Central memory CD8-positive, alpha-beta T cell (primary cell): ENCODE measurements around the gene GPR55.
"Not testable (repeated sequence)": the region's sequence is repeated elsewhere in the genome, so short reads cannot be mapped to it uniquely, and the experiment has no call there.

Experiments
- ATAC-seq: fragments of 150-1000 bp; cut with Tn5 transposase; replicated peaks from 2 replicates; pipeline ENCODE4 v1.10.0; 2022; ENCODE audit warnings: mild to moderate bottlenecking, moderate FRiP score, moderate number of reproducible peaks; ENCODE audit not compliant: poor library complexity, severe bottlenecking; ENCODE audit errors: extremely low read depth
- DNase-seq, 2 donors: peaks; one replicate each; pipeline ENCODE4 v3.0.0; 2021; ENCODE audit warnings: low spot score in 2 of 2
- H3K27ac Mint-ChIP-seq: one replicate; pipeline ENCODE4 v1.8.0; 2022; ENCODE audit warnings: low read depth, mild to moderate bottlenecking, moderate library complexity, mixed read lengths
- H3K27me3 Mint-ChIP-seq: one replicate; pipeline ENCODE4 v1.8.0; 2022; ENCODE audit warnings: mixed read lengths
- H3K36me3 Mint-ChIP-seq: one replicate; pipeline ENCODE4 v1.8.0; 2022; ENCODE audit warnings: mild to moderate bottlenecking, moderate library complexity, mixed read lengths; ENCODE audit not compliant: insufficient read depth
- H3K4me1 Mint-ChIP-seq: one replicate; pipeline ENCODE4 v1.8.0; 2022; ENCODE audit warnings: mixed read lengths
- H3K4me3 Mint-ChIP-seq: one replicate; pipeline ENCODE4 v1.8.0; 2022; ENCODE audit warnings: mild to moderate bottlenecking, moderate library complexity, mixed read lengths
- H3K9me3 Mint-ChIP-seq: one replicate; pipeline ENCODE4 v1.8.0; 2022; ENCODE audit warnings: mixed read lengths

Gene GPR55

GRCh38 chr2:230924470-230925341 lies at the start of gene GPR55:
GPR55 (minus strand) TSS chr2:230925242; CDS start chr2:230910962, 14,280 bp downstream.
- Mint-ChIP-seq H3K36me3 (peaks cover 5% of the 10 kb centered on the region), H3K27ac (peak within 1 kb of the TSS; percentile 86), H3K27me3 (peaks cover 36% of the 10 kb centered on the region), H3K4me1 (peaks cover 37% of the 10 kb centered on the region), H3K4me3 (peak within 1 kb of the TSS; percentile 87), H3K9me3 (no peaks in the 10 kb centered on the region)
- DNase-seq, result no peak
- ATAC-seq, result peak; percentile 58

- Mint-ChIP-seq H3K9me3 (no peaks in the 10 kb centered on the region), H3K27me3 (no peaks in the 10 kb centered on the region), H3K36me3 (peaks cover 6% of the 10 kb centered on the region), H3K4me3 (peak overlapping the region; percentile 82), H3K4me1 (peaks cover 52% of the 10 kb centered on the region), H3K27ac (peak overlapping the region; percentile 96)
- DNase-seq (peak; percentile 42 to 79), ATAC-seq (peak; percentile 96)
These were observed 49.3 kb upstream of the GPR55 start for GRCh38 chr2:230974096-230974913.

GRCh38 chr2:230972046-230972445 lies 47.0 kb upstream of the GPR55 start:
- Mint-ChIP-seq H3K4me1 (peaks cover 40% of the 10 kb centered on the region), H3K4me3 (no peak overlapping the region), H3K27ac (no peak overlapping the region), H3K36me3 (peaks cover 6% of the 10 kb centered on the region), H3K9me3 (no peaks in the 10 kb centered on the region), H3K27me3 (no peaks in the 10 kb centered on the region)
- DNase-seq (no peak), ATAC-seq (no peak)

GRCh38 chr2:230969659-230970015 lies 44.6 kb upstream of the GPR55 start:
- ATAC-seq (no peak), DNase-seq (no peak)
- Mint-ChIP-seq H3K9me3 (no peaks in the 10 kb centered on the region), H3K36me3 (peaks cover 5% of the 10 kb centered on the region), H3K27ac (no peak overlapping the region), H3K4me1 (peaks cover 23% of the 10 kb centered on the region), H3K27me3 (no peaks in the 10 kb centered on the region), H3K4me3 (no peak overlapping the region)

GRCh38 chr2:230968921-230969658 lies 44.0 kb upstream of the GPR55 start:
- Mint-ChIP-seq H3K4me3 (no peak overlapping the region), H3K9me3 (no peaks in the 10 kb centered on the region), H3K27me3 (no peaks in the 10 kb centered on the region), H3K27ac (no peak overlapping the region), H3K4me1 (peaks cover 17% of the 10 kb centered on the region), H3K36me3 (peaks cover 4% of the 10 kb centered on the region)
- ATAC-seq, result no peak
- no peak for DNase-seq

GRCh38 chr2:230968314-230968713 lies 43.3 kb upstream of the GPR55 start:
- not testable (repeated sequence) for H3K27me3 Mint-ChIP-seq, DNase-seq, H3K36me3 Mint-ChIP-seq, H3K9me3 Mint-ChIP-seq, ATAC-seq, H3K4me3 Mint-ChIP-seq, H3K27ac Mint-ChIP-seq
- peaks cover 11% of the 10 kb centered on the region for H3K4me1 Mint-ChIP-seq

GRCh38 chr2:230967113-230967512 lies 42.1 kb upstream of the GPR55 start:
- Mint-ChIP-seq H3K4me3 (no peak overlapping the region), H3K36me3 (peaks cover 1% of the 10 kb centered on the region), H3K27me3 (peaks cover 10% of the 10 kb centered on the region), H3K27ac (no peak overlapping the region), H3K4me1 (peaks cover 11% of the 10 kb centered on the region), H3K9me3 (no peaks in the 10 kb centered on the region)
- ATAC-seq, result no peak
- DNase-seq, result no peak

- DNase-seq, result no peak
- no peak overlapping the region for H3K4me3 Mint-ChIP-seq
- H3K27me3 Mint-ChIP-seq, result peaks cover 37% of the 10 kb centered on the region
- no peaks in the 10 kb centered on the region for H3K9me3 Mint-ChIP-seq
- H3K27ac Mint-ChIP-seq, result no peak overlapping the region
- ATAC-seq, result no peak
- H3K4me1 Mint-ChIP-seq, result peaks cover 2% of the 10 kb centered on the region
- H3K36me3 Mint-ChIP-seq, result no peaks in the 10 kb centered on the region
These were observed 39.2 kb upstream of the GPR55 start for GRCh38 chr2:230964136-230964730.

GRCh38 chr2:230961091-230961491 lies 36.0 kb upstream of the GPR55 start:
- no peak overlapping the region for H3K27ac Mint-ChIP-seq
- no peaks in the 10 kb centered on the region for H3K9me3 Mint-ChIP-seq
- peaks cover 15% of the 10 kb centered on the region for H3K4me1 Mint-ChIP-seq
- H3K27me3 Mint-ChIP-seq, result peaks cover 66% of the 10 kb centered on the region
- no peak for ATAC-seq
- no peaks in the 10 kb centered on the region for H3K36me3 Mint-ChIP-seq
- no peak for DNase-seq
- no peak overlapping the region for H3K4me3 Mint-ChIP-seq

- DNase-seq (no peak), ATAC-seq (no peak)
- H3K4me3 Mint-ChIP-seq, result no peak overlapping the region
- H3K36me3 Mint-ChIP-seq, result no peaks in the 10 kb centered on the region
- H3K9me3 Mint-ChIP-seq, result no peaks in the 10 kb centered on the region
- no peak overlapping the region for H3K27ac Mint-ChIP-seq
- H3K27me3 Mint-ChIP-seq, result peaks cover 74% of the 10 kb centered on the region
- H3K4me1 Mint-ChIP-seq, result peaks cover 15% of the 10 kb centered on the region
These were observed 35.0 kb upstream of the GPR55 start for GRCh38 chr2:230960026-230960425.

- Mint-ChIP-seq H3K4me1 (peaks cover 15% of the 10 kb centered on the region), H3K4me3 (no peak overlapping the region), H3K9me3 (no peaks in the 10 kb centered on the region), H3K27me3 (peaks cover 82% of the 10 kb centered on the region), H3K27ac (no peak overlapping the region), H3K36me3 (peaks cover 2% of the 10 kb centered on the region)
- DNase-seq, result no peak
- no peak for ATAC-seq
These were observed 34.0 kb upstream of the GPR55 start for GRCh38 chr2:230958820-230959756.
